ENCODE data around the gene ACTRT1.

The ACTRT1 gene

GRCh38 chrX:128052303-128052702 lies at the start of gene ACTRT1:
ACTRT1 (minus strand) TSS chrX:128052403; CDS start chrX:128052206, 197 bp downstream.
- no peak for DNase-seq

GRCh38 chrX:128078545-128078944 lies 26.3 kb upstream of the ACTRT1 start:
- no peak for DNase-seq

- no peak for DNase-seq
These were observed 5.2 kb upstream of the ACTRT1 start for GRCh38 chrX:128057421-128057820.

GRCh38 chrX:128051526-128051925 lies 677 bp downstream of the ACTRT1 start:
- DNase-seq, result no peak

GRCh38 chrX:128035318-128035717 lies 16.9 kb downstream of the ACTRT1 start:
- no peak for DNase-seq

GRCh38 chrX:128021566-128021965 lies 30.6 kb downstream of the ACTRT1 start:
- DNase-seq, result no peak

- no peak for DNase-seq
These were observed 31.5 kb downstream of the ACTRT1 start for GRCh38 chrX:128020701-128021100.

- no peak for DNase-seq
These were observed 33.0 kb downstream of the ACTRT1 start for GRCh38 chrX:128019218-128019617.

GRCh38 chrX:128012015-128012414 lies 40.2 kb downstream of the ACTRT1 start:
- DNase-seq, result no peak

- DNase-seq, result no peak
These were observed 44.3 kb downstream of the ACTRT1 start for GRCh38 chrX:128007882-128008281.

Data from activated effector memory CD4-positive, alpha-beta T cell treated with anti-CD3 and anti-CD28 coated beads, Interleukin-2, amount 50 U/mL, for 16 hours (primary cell).